Progenitor cell of endocrine pancreas (in vitro differentiated cells): ENCODE measurements around the gene VANGL2. TPM values are rescaled to one million over a fixed set of nuclear protein-coding genes. Genes with fewer than 3 reads are reported as not detected.

Experiments
- DNase-seq: peaks from one replicate; pipeline ENCODE4 v3.0.0; 2021; ENCODE audit warnings: low spot score; ENCODE audit not compliant: unreplicated experiment
- H3K27ac Mint-ChIP-seq: 2 replicates; pipeline ENCODE4 v1.8.0; 2021; ENCODE audit warnings: mild to moderate bottlenecking, moderate library complexity, mixed read lengths
- H3K27me3 Mint-ChIP-seq: 2 replicates; pipeline ENCODE4 v1.8.0; 2021; ENCODE audit warnings: mixed read lengths
- H3K36me3 Mint-ChIP-seq: 2 replicates; pipeline ENCODE4 v1.8.0; 2022; ENCODE audit warnings: mixed read lengths; ENCODE audit not compliant: insufficient read depth
- H3K4me1 Mint-ChIP-seq: 2 replicates; pipeline ENCODE4 v1.8.0; 2021; ENCODE audit warnings: low read depth, mixed read lengths
- H3K4me3 Mint-ChIP-seq: 2 replicates; pipeline ENCODE4 v1.8.0; 2021; ENCODE audit warnings: low read depth, mild to moderate bottlenecking, moderate library complexity, mixed read lengths
- H3K9me3 Mint-ChIP-seq: 2 replicates; pipeline ENCODE4 v1.8.0; 2021; ENCODE audit warnings: low read depth, mixed read lengths
- total RNA-seq: library from RNA; stranded (reverse); gene quantifications from 2 replicates; pipeline ENCODE4 v1.2.1, GENCODE V29; 2021
- TF ChIP-seq, protein P1 (sequence below): fragments of 200-600 bp; sonication (generic); IDR thresholded peaks from one replicate; pipeline ENCODE4 v1.5.0; 2021; ENCODE audit warnings: antibody characterized with exemption, mild to moderate bottlenecking; ENCODE audit not compliant: unreplicated experiment

The VANGL2 gene
- total RNA-seq, 1 donor from 2014 or later: 80.4 TPM

- Mint-ChIP-seq H3K36me3 (no peaks in the 10 kb centered on the region), H3K9me3 (no peaks in the 10 kb centered on the region), H3K27me3 (no peaks in the 10 kb centered on the region), H3K27ac (no peak overlapping the region), H3K4me1 (peaks cover 6% of the 10 kb centered on the region), H3K4me3 (no peak overlapping the region)
- DNase-seq: no peak
- TF ChIP-seq, protein P1, sequence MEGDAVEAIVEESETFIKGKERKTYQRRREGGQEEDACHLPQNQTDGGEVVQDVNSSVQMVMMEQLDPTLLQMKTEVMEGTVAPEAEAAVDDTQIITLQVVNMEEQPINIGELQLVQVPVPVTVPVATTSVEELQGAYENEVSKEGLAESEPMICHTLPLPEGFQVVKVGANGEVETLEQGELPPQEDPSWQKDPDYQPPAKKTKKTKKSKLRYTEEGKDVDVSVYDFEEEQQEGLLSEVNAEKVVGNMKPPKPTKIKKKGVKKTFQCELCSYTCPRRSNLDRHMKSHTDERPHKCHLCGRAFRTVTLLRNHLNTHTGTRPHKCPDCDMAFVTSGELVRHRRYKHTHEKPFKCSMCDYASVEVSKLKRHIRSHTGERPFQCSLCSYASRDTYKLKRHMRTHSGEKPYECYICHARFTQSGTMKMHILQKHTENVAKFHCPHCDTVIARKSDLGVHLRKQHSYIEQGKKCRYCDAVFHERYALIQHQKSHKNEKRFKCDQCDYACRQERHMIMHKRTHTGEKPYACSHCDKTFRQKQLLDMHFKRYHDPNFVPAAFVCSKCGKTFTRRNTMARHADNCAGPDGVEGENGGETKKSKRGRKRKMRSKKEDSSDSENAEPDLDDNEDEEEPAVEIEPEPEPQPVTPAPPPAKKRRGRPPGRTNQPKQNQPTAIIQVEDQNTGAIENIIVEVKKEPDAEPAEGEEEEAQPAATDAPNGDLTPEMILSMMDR: no peak
Observed at GRCh38 chr1:160455153-160455517, 54.8 kb downstream of the VANGL2 start.

DNA sequence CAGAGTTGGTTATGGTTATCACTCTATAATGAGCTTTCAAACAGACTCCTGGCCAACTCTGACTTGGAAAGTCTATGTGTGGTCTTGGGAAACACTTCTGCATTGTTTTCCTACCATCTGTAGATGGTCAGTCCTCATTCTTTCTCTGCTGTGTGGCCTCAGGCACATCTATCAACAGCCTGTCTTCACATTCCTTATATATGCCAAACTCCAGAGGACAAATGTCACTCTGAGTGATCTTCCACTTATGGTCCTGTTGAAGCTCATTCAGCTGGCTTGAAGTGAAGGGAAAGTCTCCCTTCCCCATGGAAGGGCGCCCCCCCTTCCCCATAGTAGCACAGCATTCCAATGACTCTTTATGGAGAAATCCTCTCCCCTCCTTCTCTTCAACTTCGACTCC lies 58.7 kb downstream of the VANGL2 start:
- peaks cover 4% of the 10 kb centered on the region for H3K27me3 Mint-ChIP-seq
- H3K36me3 Mint-ChIP-seq: no peaks in the 10 kb centered on the region
- TF ChIP-seq, protein P1: no peak
- no peaks in the 10 kb centered on the region for H3K9me3 Mint-ChIP-seq
- H3K27ac Mint-ChIP-seq: no peak overlapping the region
- H3K4me3 Mint-ChIP-seq: no peak overlapping the region
- DNase-seq: no peak
- no peaks in the 10 kb centered on the region for H3K4me1 Mint-ChIP-seq

DNA sequence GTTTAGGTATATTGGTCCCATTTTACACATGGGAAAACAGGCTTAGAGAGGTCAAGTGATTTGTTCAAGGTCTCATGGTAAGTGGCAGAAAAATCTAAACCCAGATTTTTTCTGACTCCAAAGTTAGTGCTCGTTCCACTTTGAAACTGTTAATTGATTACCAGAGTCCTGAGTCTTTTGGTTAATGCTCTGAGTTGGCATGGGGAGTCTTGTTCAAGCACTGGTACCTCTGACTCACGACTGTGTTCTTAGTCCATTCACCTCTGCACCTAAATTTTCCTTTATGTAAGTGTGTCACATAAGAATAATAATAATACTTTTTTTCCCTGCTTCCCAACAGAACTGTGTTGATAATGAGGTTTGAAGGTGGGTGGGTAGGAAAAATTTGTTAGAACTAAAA lies 59.3 kb downstream of the VANGL2 start:
- Mint-ChIP-seq H3K36me3 (no peaks in the 10 kb centered on the region), H3K4me1 (no peaks in the 10 kb centered on the region), H3K27ac (no peak overlapping the region), H3K4me3 (no peak overlapping the region), H3K9me3 (no peaks in the 10 kb centered on the region), H3K27me3 (peaks cover 4% of the 10 kb centered on the region)
- no peak for DNase-seq
- TF ChIP-seq, protein P1: no peak

DNA sequence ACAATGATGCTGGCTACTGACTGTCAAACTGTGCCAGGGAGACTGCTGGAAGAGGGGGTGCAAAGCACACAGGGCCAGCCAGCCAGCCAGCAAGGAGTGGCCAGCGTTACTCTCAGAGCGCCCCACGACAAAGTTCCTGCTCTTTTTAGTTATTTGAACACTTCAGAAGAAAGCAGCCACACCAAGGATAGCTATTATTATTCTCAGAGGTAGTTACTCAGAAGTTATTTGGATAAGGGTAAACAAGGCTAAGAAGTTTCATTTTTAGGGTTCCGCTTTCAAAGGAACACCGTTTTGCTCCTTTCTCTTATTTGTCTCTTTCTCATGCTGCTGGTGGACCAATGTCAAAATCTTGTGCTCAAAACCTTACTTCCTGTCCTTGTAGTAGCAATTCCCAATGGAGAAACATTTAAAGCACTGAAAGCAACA lies 59.9 kb downstream of the VANGL2 start:
- no peak overlapping the region for H3K4me3 Mint-ChIP-seq
- no peaks in the 10 kb centered on the region for H3K9me3 Mint-ChIP-seq
- TF ChIP-seq, protein P1: no peak
- H3K27ac Mint-ChIP-seq: no peak overlapping the region
- no peaks in the 10 kb centered on the region for H3K4me1 Mint-ChIP-seq
- peaks cover 4% of the 10 kb centered on the region for H3K27me3 Mint-ChIP-seq
- no peak for DNase-seq
- no peaks in the 10 kb centered on the region for H3K36me3 Mint-ChIP-seq

GRCh38 chr1:160460683-160461287 lies 60.4 kb downstream of the VANGL2 start:
- H3K27me3 Mint-ChIP-seq: peaks cover 4% of the 10 kb centered on the region
- H3K9me3 Mint-ChIP-seq: peaks cover 2% of the 10 kb centered on the region

More at GRCh38 chr1:160460683-160461287, 60.4 kb downstream of the VANGL2 start:
- Mint-ChIP-seq H3K27ac (no peak overlapping the region), H3K4me3 (no peak overlapping the region), H3K4me1 (no peaks in the 10 kb centered on the region), H3K36me3 (no peaks in the 10 kb centered on the region)
- TF ChIP-seq, protein P1: no peak
- no peak for DNase-seq
